Measurements from ENCODE around the gene HEATR9. TPM values are rescaled to one million over a fixed set of nuclear protein-coding genes. Genes with fewer than 3 reads are reported as not detected.
"Not testable (repeated sequence)": the region's sequence is repeated elsewhere in the genome, so short reads cannot be mapped to it uniquely, and the experiment has no call there.

HEATR9 gene
- total and polyA plus RNA-seq, 2 donors (not counting 1 experiment from before 2014, with no cell fraction given): 0.06 TPM; not detected in 1

GRCh38 chr17:35898283-35899070 is 29.8 kb upstream of the HEATR9 start:
- no peaks in the 10 kb centered on the region for H3K4me1 ChIP-seq (ENCODE audit: control insufficient read depth in 2 of 2, insufficient read depth in 2 of 2, low read length in 2 of 2)
- no peak overlapping the region for H3K4me2 ChIP-seq (replicated peaks; ENCODE audit: low read depth, low read length, poor library complexity, severe bottlenecking)
- H4K20me1 ChIP-seq (ENCODE audit: control insufficient read depth, insufficient read depth, low read length, poor library complexity, severe bottlenecking): no peaks in the 10 kb centered on the region
- ATAC-seq (ENCODE audit: low read depth) (no peak), DNase-seq (no peak)
- no peak overlapping the region for H3K4me3 ChIP-seq (ENCODE audit: control extremely low read depth in 1 of 5, extremely low read depth in 1 of 5, insufficient read depth in 1 of 5, low read depth in 2 of 5, low read length in 4 of 5)
- H3K27me3 ChIP-seq (replicated peaks in 1 of 4; ENCODE audit: control extremely low read depth in 1 of 4, control insufficient read depth in 3 of 4, insufficient read depth in 4 of 4, low read length in 3 of 4): peaks cover 0 to 6% (median 2%) of the 10 kb centered on the region in 4 experiments
- peaks cover 13% of the 10 kb centered on the region for H3K27me3 Mint-ChIP-seq
- intact Hi-C loops (cut with micrococcal nuclease): no loop called here
- H3K9ac ChIP-seq (ENCODE audit: low read length): no peak overlapping the region
- H3K27ac ChIP-seq (ENCODE audit: low read length in 2 of 2): no peak overlapping the region
- ChIA-PET POLR2A (no interaction called here), CTCF (no interaction called here)
- no peaks in the 10 kb centered on the region for H3K4me1 Mint-ChIP-seq
- H3K4me3 Mint-ChIP-seq: no peak overlapping the region
- H3K36me3 ChIP-seq (replicated peaks in 1 of 2; ENCODE audit: control extremely low read depth in 1 of 2, control insufficient read depth in 1 of 2, extremely low read depth in 1 of 2, insufficient read depth in 2 of 2, low read length in 1 of 2): no peaks in the 10 kb centered on the region
- H3K79me2 ChIP-seq (ENCODE audit: control insufficient read depth, insufficient read depth, low read length): no peaks in the 10 kb centered on the region
- TF ChIP-seq CTCF (IDR thresholded peaks at IDR 0.05): no peak
- TF ChIP-seq EZH2 (IDR thresholded peaks at IDR 0.05; ENCODE audit: borderline replicate concordance, insufficient read depth, low read depth, low read length, poor library complexity, severe bottlenecking): no peak
- H3K9me3 ChIP-seq (ENCODE audit: control extremely low read depth in 1 of 3, control insufficient read depth in 2 of 3, insufficient read depth in 1 of 3, low read length in 2 of 3): peaks cover 0 to 2% (median 0%) of the 10 kb centered on the region in 3 donors
- H3K27ac Mint-ChIP-seq: no peak overlapping the region
- H2AFZ ChIP-seq (ENCODE audit: insufficient read depth, low read depth, low read length, poor library complexity, severe bottlenecking): no peak overlapping the region
- H3K9me3 Mint-ChIP-seq (ENCODE audit: insufficient read depth): no peaks in the 10 kb centered on the region
- WGBS (ENCODE audit: insufficient coverage): 10% methylated on average over 3 of the region's 6 CpGs

GRCh38 chr17:35897772-35898171 is 29.1 kb upstream of the HEATR9 start:
- ATAC-seq (ENCODE audit: low read depth); H3K4me1 ChIP-seq (ENCODE audit: control insufficient read depth in 2 of 2, insufficient read depth in 2 of 2, low read length in 2 of 2); H3K4me1 Mint-ChIP-seq; POLR2A ChIA-PET; H3K9me3 Mint-ChIP-seq (ENCODE audit: insufficient read depth); H3K4me2 ChIP-seq (replicated peaks; ENCODE audit: low read depth, low read length, poor library complexity, severe bottlenecking); H3K9me3 ChIP-seq (ENCODE audit: control extremely low read depth in 1 of 3, control insufficient read depth in 2 of 3, insufficient read depth in 1 of 3, low read length in 2 of 3); H3K9ac ChIP-seq (ENCODE audit: low read length); H3K4me3 Mint-ChIP-seq; DNase-seq; H3K79me2 ChIP-seq (ENCODE audit: control insufficient read depth, insufficient read depth, low read length); H3K27ac ChIP-seq (ENCODE audit: low read length in 2 of 2); H4K20me1 ChIP-seq (ENCODE audit: control insufficient read depth, insufficient read depth, low read length, poor library complexity, severe bottlenecking); H3K36me3 ChIP-seq (replicated peaks in 1 of 2; ENCODE audit: control extremely low read depth in 1 of 2, control insufficient read depth in 1 of 2, extremely low read depth in 1 of 2, insufficient read depth in 2 of 2, low read length in 1 of 2); H3K27me3 ChIP-seq (replicated peaks in 1 of 4; ENCODE audit: control extremely low read depth in 1 of 4, control insufficient read depth in 3 of 4, insufficient read depth in 4 of 4, low read length in 3 of 4); CTCF ChIA-PET; H2AFZ ChIP-seq (ENCODE audit: insufficient read depth, low read depth, low read length, poor library complexity, severe bottlenecking); intact Hi-C loops (cut with micrococcal nuclease); H3K4me3 ChIP-seq (ENCODE audit: control extremely low read depth in 1 of 5, extremely low read depth in 1 of 5, insufficient read depth in 1 of 5, low read depth in 2 of 5, low read length in 4 of 5); H3K27ac Mint-ChIP-seq: not testable (repeated sequence)
- WGBS (ENCODE audit: insufficient coverage): 100% methylated on average over 2 of the region's 7 CpGs
- peaks cover 13% of the 10 kb centered on the region for H3K27me3 Mint-ChIP-seq
